GM23338 (cell line): ENCODE data around the gene FAM3D.

Experiments used
- CREB1 ChIP-seq: fragments of 250-450 bp; sonication (Bioruptor Pico); IDR thresholded peaks from 2 replicates; pipeline ENCODE4 v1.5.0; 2020; ENCODE audit warnings: low read depth, mild to moderate bottlenecking, moderate library complexity
- CTCF ChIP-seq, 2 experiments: fragments of 200-600 bp in 1 of 2; sonication (generic) in 1 of 2; conservative IDR thresholded peaks; 2 replicates each; pipeline versions ENCODE4 v1.5.1 to v1.6.1; 2016 to 2017; ENCODE audit warnings: antibody characterized with exemption in 2 of 2, low read depth in 2 of 2, mild to moderate bottlenecking in 2 of 2, moderate library complexity in 1 of 2
- EZH2 ChIP-seq: fragments of 200-600 bp; sonication (generic); IDR thresholded peaks from one replicate; pipeline ENCODE4 v1.8.0; 2017; ENCODE audit warnings: antibody characterized with exemption, mild to moderate bottlenecking, low read depth; ENCODE audit not compliant: unreplicated experiment
- EZH2phosphoT487 ChIP-seq: fragments of 200-600 bp; sonication (generic); IDR thresholded peaks from one replicate; pipeline ENCODE4 v1.8.1; 2018; ENCODE audit warnings: antibody characterized with exemption; ENCODE audit not compliant: unreplicated experiment
- POLR2AphosphoS5 ChIP-seq: IDR thresholded peaks from 2 replicates; pipeline ENCODE4 v1.6.1; 2016; ENCODE audit warnings: antibody characterized with exemption, low read depth
- REST ChIP-seq: IDR thresholded peaks from one replicate; pipeline ENCODE4 v1.6.1; 2018; ENCODE audit warnings: antibody characterized with exemption; ENCODE audit not compliant: unreplicated experiment

GRCh38 chr3:58645726-58646125, 20.8 kb downstream of the FAM3D start:
- TF ChIP-seq CTCF (conservative IDR thresholded peaks at IDR 0.05; ENCODE audit: low read depth in 2 of 2) (no peak), EZH2 (no peak), POLR2AphosphoS5 (no peak), EZH2phosphoT487 (no peak), CREB1 (CRISPR knock-in tag) (no peak), REST (no peak)
